HepG2 (cell line): ENCODE data around the gene ATP5MG. TPM values are rescaled to one million over a fixed set of nuclear protein-coding genes. Genes with fewer than 3 reads are reported as not detected.
A peak's percentile ranks its signal among the peaks of the same experiment; 100 is the strongest.

Experiments used
- ARID4A ChIP-seq: sonication (generic); formaldehyde crosslinking; IDR thresholded peaks from 2 replicates; pipeline ENCODE4 v1.5.0; 2020; ENCODE audit warnings: mild to moderate bottlenecking, missing genetic modification reagents, borderline replicate concordance
- CCAR2 ChIP-seq: fragments of 200-400 bp; formaldehyde crosslinking; optimal IDR thresholded peaks from 2 replicates; pipeline ENCODE3; 2018; ENCODE audit warnings: low read depth, mild to moderate bottlenecking, low read length, moderate library complexity
- HMG20B ChIP-seq: conservative IDR thresholded peaks from 2 replicates; pipeline ENCODE4 v1.6.1; 2016; ENCODE audit warnings: missing genetic modification reagents, missing compliant biosample characterization
- HOXA3 ChIP-seq: sonication (generic); formaldehyde crosslinking; IDR thresholded peaks from 2 replicates; pipeline ENCODE4 v1.5.0; 2020; ENCODE audit warnings: missing genetic modification reagents
- MTF1 ChIP-seq: sonication (generic); formaldehyde crosslinking; IDR thresholded peaks from 2 replicates; pipeline ENCODE4 v1.5.0; 2020; ENCODE audit warnings: missing genetic modification reagents
- NFYC ChIP-seq: IDR thresholded peaks from 2 replicates; pipeline ENCODE4 v1.6.1; 2016; ENCODE audit warnings: missing genetic modification reagents, missing compliant biosample characterization
- RAD51 ChIP-seq: fragments of 450-650 bp; IDR thresholded peaks from 2 replicates; pipeline ENCODE4 v1.6.1; 2016; ENCODE audit warnings: borderline replicate concordance
- USF2 ChIP-seq, 2 experiments: sonication (generic) in 1 of 2; formaldehyde crosslinking in 1 of 2; IDR thresholded peaks; 2 replicates each; pipeline versions ENCODE4 v1.5.1 to v1.6.1; 2011 to 2020; ENCODE audit warnings: borderline replicate concordance in 1 of 2, low read depth in 1 of 2, low read length in 1 of 2, mild to moderate bottlenecking in 1 of 2, missing genetic modification reagents in 1 of 2, moderate library complexity in 1 of 2
- YEATS2 ChIP-seq: sonication (generic); formaldehyde crosslinking; IDR thresholded peaks from 2 replicates; pipeline ENCODE4 v1.4.0; 2020; ENCODE audit warnings: missing genetic modification reagents, borderline replicate concordance
- ZNF598 ChIP-seq: sonication (generic); formaldehyde crosslinking; IDR thresholded peaks from 2 replicates; pipeline ENCODE4 v1.5.1; 2020; ENCODE audit warnings: mild to moderate bottlenecking, missing genetic modification reagents, borderline replicate concordance
- ZNF788 ChIP-seq: sonication (generic); formaldehyde crosslinking; IDR thresholded peaks from 2 replicates; pipeline ENCODE4 v1.5.0; 2020; ENCODE audit warnings: mild to moderate bottlenecking, missing genetic modification reagents, borderline replicate concordance
- ZSCAN29 ChIP-seq: sonication (generic); formaldehyde crosslinking; conservative IDR thresholded peaks from 2 replicates; pipeline ENCODE4 v1.4.0; 2020; ENCODE audit warnings: mild to moderate bottlenecking, missing genetic modification reagents
- polyA plus RNA-seq, 8 experiments: library from polyadenylated mRNA; depleted of rRNA in 3 of 8; stranded (reverse) in 7 of 8; unstranded in 1 of 8; fragments of >200 nt; fragmentation: Illumina TruSeq in 4 of 8; extraction: Trizol in 4 of 8; gene quantifications; 2 replicates each; pipeline versions ENCODE4 v1.2.1 to v1.2.3, GENCODE V29; 2011 to 2016; ENCODE audit warnings: low read depth in 4 of 8, missing spikeins in 1 of 8, mixed read lengths in 1 of 8; ENCODE audit not compliant: insufficient read depth in 1 of 8
- total RNA-seq, 5 experiments: library from RNA; depleted of rRNA; stranded (reverse); fragments of >200 nt; fragmentation: Illumina TruSeq; extraction: Trizol; gene quantifications; 2 replicates each; pipeline ENCODE4 v1.2.3, GENCODE V29; 2016; ENCODE audit warnings: low read depth in 1 of 5
- TF ChIP-seq, protein P1 (sequence below): sonication (generic); formaldehyde crosslinking; IDR thresholded peaks from 2 replicates; pipeline ENCODE4 v1.5.0; 2020; ENCODE audit warnings: missing genetic modification reagents
- TF ChIP-seq, protein P2 (sequence below): sonication (generic); formaldehyde crosslinking; IDR thresholded peaks from 2 replicates; pipeline ENCODE4 v1.8.1; 2022; ENCODE audit warnings: low read depth, mild to moderate bottlenecking, missing genetic modification reagents
- TF ChIP-seq, protein P3 (sequence below): sonication (generic); formaldehyde crosslinking; IDR thresholded peaks from 2 replicates; pipeline ENCODE4 v1.9.0; 2022; ENCODE audit warnings: low read depth, missing genetic modification reagents

The ATP5MG gene
- total and polyA plus RNA-seq, 2 of the 13 experiments (the other 11 are each of a cell fraction or from before 2014, with no cell fraction given): 260 to 320 TPM

DNA sequence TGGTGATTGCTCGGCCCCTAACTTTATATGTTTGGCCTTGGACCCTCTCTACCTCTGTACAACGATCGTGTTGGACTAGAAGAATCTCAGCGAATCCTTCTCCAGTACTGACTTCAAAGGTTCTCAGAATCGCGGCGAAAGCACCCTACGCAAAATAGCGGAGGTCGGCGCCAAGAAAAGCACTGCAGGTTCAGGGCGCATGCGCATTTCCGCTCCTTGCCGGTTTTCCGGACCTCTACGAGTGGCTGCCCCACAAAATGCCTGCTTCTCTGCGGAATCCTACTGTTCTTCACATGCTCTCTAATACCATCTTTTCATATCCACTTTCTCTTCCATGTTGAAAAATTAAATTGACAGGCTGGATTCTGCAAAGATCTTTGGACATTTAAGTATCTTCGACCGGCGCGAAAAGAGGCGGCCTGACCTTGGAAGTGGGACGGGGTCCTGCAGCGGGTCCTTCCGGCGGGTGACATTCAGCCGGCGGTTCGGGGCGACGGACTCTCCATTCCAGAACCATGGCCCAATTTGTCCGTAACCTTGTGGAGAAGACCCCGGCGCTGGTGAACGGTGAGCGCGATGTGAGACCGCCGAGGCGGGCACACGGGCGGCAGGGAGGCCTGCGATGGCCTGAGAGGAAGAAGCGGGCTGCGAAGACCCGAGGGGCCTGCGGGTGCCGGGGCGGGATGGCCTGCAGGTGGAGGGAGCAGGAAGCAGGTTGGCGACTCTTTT lies at the start of gene ATP5MG (continued):
- TF ChIP-seq ZSCAN29 (CRISPR knock-in tag) (0 out of 2 replicates have a peak, but pooled peaks have one; percentile 16), HOXA3 (peak; percentile 53; the same call in 1 of the 2 replicates), ZNF788 (peak; percentile 73; the same call in 1 of the 2 replicates), MTF1 (CRISPR knock-in tag) (no peak), HMG20B (no peak), RAD51 (no peak), ZNF598 (CRISPR knock-in tag) (peak; percentile 78; the same call in 1 of the 2 replicates), NFYC (CRISPR knock-in tag) (no peak), CCAR2 (no peak), ARID4A (CRISPR knock-in tag) (peak; percentile 90), YEATS2 (CRISPR knock-in tag) (peak; percentile 83), USF2 (IDR thresholded peaks at IDR 0.05; ENCODE audit: low read depth, low read length) (no peak), USF2 (CRISPR knock-in tag; IDR thresholded peaks at IDR 0.05; ENCODE audit: borderline replicate concordance) (peak; percentile 40; the same call in 1 of the 2 replicates)
- TF ChIP-seq, protein P1, sequence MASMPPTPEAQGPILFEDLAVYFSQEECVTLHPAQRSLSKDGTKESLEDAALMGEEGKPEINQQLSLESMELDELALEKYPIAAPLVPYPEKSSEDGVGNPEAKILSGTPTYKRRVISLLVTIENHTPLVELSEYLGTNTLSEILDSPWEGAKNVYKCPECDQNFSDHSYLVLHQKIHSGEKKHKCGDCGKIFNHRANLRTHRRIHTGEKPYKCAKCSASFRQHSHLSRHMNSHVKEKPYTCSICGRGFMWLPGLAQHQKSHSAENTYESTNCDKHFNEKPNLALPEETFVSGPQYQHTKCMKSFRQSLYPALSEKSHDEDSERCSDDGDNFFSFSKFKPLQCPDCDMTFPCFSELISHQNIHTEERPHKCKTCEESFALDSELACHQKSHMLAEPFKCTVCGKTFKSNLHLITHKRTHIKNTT: no peak
- TF ChIP-seq, protein P2, sequence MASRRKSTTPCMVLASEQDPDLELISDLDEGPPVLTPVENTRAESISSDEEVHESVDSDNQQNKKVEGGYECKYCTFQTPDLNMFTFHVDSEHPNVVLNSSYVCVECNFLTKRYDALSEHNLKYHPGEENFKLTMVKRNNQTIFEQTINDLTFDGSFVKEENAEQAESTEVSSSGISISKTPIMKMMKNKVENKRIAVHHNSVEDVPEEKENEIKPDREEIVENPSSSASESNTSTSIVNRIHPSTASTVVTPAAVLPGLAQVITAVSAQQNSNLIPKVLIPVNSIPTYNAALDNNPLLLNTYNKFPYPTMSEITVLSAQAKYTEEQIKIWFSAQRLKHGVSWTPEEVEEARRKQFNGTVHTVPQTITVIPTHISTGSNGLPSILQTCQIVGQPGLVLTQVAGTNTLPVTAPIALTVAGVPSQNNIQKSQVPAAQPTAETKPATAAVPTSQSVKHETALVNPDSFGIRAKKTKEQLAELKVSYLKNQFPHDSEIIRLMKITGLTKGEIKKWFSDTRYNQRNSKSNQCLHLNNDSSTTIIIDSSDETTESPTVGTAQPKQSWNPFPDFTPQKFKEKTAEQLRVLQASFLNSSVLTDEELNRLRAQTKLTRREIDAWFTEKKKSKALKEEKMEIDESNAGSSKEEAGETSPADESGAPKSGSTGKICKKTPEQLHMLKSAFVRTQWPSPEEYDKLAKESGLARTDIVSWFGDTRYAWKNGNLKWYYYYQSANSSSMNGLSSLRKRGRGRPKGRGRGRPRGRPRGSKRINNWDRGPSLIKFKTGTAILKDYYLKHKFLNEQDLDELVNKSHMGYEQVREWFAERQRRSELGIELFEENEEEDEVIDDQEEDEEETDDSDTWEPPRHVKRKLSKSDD (CRISPR knock-in tag): no peak
- TF ChIP-seq, protein P3, sequence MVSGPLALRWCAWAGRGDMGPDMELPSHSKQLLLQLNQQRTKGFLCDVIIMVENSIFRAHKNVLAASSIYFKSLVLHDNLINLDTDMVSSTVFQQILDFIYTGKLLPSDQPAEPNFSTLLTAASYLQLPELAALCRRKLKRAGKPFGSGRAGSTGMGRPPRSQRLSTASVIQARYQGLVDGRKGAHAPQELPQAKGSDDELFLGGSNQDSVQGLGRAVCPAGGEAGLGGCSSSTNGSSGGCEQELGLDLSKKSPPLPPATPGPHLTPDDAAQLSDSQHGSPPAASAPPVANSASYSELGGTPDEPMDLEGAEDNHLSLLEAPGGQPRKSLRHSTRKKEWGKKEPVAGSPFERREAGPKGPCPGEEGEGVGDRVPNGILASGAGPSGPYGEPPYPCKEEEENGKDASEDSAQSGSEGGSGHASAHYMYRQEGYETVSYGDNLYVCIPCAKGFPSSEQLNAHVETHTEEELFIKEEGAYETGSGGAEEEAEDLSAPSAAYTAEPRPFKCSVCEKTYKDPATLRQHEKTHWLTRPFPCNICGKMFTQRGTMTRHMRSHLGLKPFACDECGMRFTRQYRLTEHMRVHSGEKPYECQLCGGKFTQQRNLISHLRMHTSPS (CRISPR knock-in tag): no peak; the same call in 1 of the 2 replicates
